ENCODE measurements around the gene OLFM2.

Gene OLFM2

GRCh38 chr19:9903336-9903735 lies 33.0 kb downstream of the OLFM2 start:
- no peak for DNase-seq

DNA sequence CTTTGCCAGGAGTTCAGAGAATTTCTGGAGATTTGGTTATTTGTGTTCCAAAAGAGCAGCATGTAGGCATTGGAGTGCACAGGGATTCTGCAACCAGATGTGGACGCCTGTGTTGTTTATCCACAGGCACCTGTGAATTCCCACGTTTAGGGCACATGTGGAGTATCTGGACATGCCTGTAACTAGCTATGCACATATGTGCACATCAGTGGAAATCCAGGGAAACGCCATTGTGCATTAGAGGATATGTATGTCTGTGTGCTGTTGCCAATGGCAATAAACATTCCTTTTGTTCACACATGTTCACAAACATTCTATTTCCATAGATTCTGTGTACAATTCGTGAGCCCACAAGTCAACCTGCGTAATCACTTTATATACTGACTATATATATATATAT lies 34.7 kb downstream of the OLFM2 start:
- no peak for DNase-seq

- DNase-seq = no peak
These were observed 35.3 kb downstream of the OLFM2 start for GRCh38 chr19:9901020-9901419.

- DNase-seq = no peak
These were observed 44.5 kb downstream of the OLFM2 start for GRCh38 chr19:9891609-9892373.

GRCh38 chr19:9885077-9885552 lies 51.2 kb downstream of the OLFM2 start:
- DNase-seq = peak; percentile 62 to 94

DNA sequence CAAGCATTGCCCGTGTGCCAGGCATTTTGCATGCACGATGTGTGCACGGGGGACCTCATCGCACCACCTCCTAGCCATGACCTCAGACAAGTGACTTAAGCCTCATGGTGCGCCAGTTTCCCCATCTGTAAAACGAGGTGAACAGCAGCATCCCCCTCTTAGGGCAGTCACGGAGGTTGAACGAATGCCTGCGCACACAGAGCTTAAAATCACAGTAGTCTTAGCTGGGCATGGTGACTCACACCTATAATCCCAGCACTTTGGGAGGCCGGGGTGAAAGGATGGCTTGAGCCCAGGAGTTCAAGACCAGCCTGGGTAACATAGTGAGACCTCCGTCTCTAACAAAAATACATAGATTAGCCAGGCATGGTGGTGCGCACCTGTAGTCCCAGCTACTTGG lies 52.6 kb downstream of the OLFM2 start:
- no peak for DNase-seq

DNA sequence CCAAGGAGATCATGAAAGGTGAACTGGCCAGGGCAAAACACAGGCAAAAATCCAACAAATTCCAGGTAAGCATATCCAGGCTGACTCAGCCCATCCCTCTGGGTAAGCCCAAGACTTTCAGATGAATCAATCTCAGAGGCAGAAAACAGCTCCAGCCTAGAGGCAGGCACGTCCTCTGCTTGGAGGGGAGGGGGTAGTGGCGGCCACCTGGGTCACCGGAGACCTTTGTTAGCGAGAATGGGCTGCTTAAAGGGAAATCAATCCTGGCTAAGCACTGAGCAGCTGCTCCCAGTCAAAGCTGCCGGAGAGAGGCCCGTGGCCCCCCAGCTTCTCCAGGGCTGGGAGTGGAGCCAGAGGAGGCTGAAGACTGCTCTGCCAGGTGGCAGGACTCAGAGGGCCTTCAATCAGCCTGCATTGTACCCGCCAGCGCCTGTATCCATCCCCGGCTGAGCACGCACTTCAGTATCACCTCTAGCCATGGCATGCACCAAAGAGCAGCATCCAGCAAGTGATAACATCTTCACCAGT lies 53.0 kb downstream of the OLFM2 start:
- DNase-seq = peak in 1 of 2 experiments; percentile 67

- DNase-seq = peak in 1 of 2 experiments; percentile 45
These were observed 54.6 kb downstream of the OLFM2 start for GRCh38 chr19:9881720-9882119.

- no peak for DNase-seq
These were observed 57.7 kb downstream of the OLFM2 start for GRCh38 chr19:9878511-9879196.

DNA sequence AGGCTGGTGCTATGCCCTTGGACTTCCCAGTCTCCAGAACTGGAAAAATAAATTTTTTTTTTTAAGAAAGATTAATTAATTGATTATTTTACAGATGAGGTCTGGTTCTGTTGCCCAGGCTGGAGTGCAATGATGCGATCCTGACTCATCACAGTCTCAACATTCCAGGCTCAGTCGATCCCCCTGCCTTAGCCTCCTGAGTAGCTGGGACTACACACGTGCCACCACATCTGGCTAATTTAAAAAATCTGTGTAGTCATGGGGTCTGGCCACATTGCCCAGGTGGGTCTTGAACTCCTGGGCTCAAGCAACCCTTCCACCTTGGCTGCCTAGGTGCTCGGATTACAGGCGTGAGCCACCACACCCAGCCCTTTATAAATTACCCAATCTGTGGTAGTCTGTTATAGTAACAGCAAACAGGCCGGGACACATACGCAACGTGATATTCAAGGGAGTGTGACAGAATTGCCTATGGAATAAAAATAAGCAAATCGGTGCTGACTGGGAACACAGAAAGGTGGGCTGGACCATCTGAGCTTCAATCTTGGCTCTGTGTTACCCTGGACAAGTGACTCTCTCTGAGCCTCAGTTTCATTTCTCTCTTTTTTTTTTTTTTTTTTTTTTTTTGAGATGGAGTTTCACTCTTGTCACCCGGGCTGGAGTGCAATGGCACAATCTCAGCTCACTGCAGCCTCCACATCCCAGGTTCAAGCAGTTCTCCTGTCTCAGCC lies 58.4 kb downstream of the OLFM2 start:
- no peak for DNase-seq

DNA sequence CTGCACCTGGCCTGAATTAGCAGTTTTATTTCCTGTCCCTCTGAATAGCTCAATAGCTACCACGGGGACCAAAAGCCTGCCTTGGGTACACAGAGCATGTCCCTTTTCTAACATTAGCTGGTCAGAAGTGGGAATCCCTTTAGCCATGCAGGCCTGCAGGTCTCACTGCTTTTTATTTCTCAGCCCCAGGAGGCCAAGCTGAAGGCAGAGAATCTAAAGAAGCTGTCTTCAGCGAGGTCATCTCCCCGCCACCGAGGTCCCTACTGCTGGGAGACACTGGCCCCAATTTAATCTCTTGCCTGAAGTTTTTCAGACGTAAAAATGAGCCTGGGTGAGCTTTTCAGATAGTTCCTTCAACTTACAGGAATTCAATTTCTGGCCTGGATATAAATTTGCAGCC lies 60.5 kb downstream of the OLFM2 start:
- no peak for DNase-seq

DNA sequence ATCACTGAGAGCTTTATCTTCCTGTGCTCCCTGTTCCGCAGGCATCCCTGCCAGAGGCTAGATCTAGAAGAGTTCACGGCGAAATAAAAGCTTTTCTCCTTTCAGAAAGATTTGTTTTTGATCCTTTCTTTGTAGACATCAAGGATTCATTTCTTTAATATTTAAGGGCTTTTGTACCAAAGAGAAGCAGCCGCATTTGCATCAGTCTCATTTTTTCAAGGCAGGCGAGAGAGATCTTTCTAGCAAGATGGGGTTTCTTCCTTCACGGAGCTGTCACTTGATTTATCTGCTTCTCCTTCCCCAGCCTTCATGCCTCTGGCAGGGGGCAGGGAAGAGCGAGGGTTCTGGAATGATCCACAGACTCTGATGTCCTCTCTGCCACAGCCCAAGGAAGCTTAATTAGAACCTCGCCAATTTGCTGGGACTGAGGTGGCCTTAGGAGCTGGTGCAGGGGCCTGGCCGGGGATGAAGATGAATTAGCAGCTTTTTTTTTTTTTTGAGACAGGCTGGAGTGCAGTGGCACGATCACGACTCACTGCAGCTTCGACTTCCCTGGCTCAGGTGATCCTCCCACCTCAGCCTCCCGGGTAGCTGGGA lies 61.2 kb downstream of the OLFM2 start:
- no peak for DNase-seq

- no peak for DNase-seq
These were observed 63.6 kb downstream of the OLFM2 start for GRCh38 chr19:9872618-9873242.

DNA sequence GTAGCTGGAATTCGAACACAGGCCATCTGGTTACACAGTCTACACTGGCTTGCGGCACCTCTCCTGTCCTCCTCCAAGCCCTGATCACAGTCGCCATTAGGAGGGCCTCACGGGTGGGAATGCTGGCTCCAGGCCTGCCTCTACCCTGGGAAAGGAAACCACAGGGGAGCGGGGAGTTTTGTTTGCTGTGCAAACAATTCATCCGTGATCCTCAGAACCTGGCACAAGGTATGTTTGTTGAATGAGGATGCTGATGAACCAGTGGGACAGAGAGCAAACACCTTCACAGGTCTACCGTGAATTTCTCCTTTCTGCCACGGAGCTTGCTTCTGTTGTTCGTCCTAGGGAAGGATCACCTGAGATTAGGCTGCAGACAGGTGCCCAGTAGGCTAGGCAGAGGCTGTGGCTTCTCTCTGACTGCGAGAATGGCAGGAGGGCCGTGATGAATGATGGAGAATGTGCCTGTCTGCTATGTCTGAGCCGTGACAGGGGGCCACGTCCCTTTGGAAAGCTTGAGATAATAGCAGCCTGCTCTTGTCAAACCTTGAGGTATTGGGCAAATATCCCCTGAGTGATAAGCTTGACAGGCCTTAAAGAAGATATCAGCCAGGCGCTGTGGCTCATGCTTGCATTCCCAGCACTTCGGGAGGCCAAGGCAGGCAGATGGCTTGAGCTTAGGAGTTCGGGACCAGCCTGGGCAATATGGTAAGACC lies 64.5 kb downstream of the OLFM2 start:
- no peak for DNase-seq

- DNase-seq = peak in 1 of 2 experiments; percentile 85
These were observed 67.2 kb downstream of the OLFM2 start for GRCh38 chr19:9868983-9869617.

DNA sequence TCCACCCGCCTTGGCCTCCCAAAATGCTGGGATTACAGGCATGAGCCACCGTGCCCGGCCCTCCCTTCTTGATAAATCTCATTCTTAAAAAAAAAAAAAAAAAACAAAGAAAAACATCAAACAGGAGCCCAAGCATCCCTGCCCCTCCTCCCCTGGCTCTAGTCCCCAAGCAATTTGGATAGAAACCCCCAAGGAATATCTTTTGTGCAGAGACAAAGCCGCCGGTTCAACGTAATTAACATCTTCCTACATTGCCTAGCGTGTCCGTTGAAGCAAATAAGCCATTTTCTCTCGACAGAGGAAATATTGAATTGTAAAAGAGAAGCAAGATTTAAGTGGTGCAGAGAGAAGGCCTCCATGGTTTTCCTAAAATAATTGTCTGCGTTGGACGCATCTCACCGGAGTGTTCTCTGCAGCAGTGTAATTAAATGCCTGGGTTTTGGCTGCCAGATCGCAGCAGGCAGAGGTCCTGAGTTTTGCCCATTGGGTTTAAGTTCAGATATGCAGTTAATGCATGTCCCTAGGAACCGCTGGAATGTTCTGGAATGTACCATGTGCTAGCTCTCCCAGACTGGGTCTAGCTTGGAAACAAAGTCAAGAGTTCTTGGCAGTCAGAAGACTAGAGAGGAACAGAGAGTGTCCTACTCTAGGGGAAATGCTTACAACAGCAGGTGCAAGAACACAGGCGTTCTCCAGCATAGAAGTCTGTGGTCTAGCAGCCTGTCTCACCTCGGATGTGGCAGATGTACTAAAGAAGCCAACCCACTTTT lies 70.4 kb downstream of the OLFM2 start:
- DNase-seq = no peak

DNA sequence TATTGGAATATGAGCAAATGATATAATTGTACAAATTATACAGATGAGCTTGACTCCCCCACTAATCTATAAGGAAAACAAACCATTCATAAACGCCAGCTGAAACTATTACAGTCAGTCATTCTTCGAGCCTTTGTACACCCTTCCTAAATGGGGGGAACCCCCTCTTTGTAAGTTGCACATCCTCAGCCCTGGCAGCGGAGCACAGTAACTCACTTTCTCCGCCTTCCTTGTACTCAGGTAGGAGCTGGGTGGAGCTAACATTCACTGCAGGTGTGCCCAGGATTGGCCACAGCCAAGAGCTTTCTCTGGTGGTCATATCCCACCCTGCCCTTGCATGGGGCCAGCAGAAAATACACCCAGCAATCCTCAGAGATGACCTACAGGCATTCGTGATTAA lies 72.6 kb downstream of the OLFM2 start:
- DNase-seq = no peak

- DNase-seq = no peak
These were observed 73.4 kb downstream of the OLFM2 start for GRCh38 chr19:9862938-9863337.

GRCh38 chr19:9861503-9861902 lies 74.8 kb downstream of the OLFM2 start:
- no peak for DNase-seq

DNA sequence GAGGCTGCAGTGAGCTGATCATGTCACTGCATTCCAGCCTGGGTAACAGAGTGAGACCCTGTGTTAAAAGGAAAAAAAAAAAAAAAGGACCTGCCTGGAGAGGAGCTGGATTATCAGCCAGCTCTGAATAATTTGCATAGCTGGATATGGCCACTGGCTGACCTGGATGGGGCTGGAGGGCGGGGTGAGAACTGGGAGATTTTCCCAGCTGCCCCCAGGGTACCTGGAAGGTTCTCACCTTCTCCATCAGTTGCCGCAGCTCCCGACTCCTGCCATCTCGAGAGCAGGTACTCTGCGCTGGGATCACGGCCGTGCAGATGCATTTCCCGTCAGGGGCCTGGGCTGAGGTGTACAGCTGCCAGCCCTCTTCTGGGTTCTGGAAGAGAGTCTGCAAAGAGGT lies 75.9 kb downstream of the OLFM2 start:
- no peak for DNase-seq

DNA sequence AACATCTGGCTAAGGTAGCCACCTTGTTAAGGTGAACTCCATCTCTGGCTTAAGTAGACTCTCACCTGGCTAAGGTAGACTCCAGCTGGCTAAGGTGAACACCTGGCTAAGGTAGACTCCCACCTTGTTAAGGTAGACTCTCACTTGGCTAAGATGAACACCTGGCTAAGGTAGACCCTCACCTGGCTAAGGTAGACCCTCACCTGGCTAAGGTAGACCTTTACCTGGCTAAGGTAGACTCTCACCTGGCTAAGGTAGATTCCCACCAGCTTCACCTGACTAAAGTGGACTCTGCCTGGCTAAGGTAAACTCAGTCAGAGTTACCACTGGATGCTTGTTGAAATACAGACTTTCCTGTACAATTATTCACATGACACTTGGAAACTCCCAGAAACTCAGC lies 77.5 kb downstream of the OLFM2 start:
- DNase-seq = no peak

Data from NCI-H446 (cell line).